Measurements from ENCODE around the gene CTDSPL.

DNA sequence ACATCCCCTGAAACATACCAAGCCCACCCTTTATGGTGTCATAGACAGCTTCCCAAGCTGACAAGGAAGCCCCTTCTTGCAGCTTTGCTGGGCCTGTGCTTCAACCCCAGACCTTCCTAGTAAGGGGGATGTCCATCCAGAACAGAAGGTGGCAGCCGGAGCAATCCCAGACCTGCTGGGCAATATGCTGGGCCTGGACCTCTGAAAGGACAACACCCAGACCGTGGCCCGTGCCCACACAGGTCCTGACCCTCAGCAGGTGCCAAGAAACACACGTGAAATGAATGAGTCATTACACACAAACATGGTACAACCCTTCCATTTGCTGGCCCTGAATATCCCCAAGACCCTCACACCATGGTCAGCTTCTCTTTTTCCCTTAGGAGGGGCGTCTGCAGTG lies 109.1 kb downstream of the CTDSPL start:
- TF ChIP-seq YY1 (IDR thresholded peaks at IDR 0.05; ENCODE audit: low read depth, low read length) (no peak), ZNF274 (IDR thresholded peaks at IDR 0.05; ENCODE audit: insufficient read depth, insufficient read length) (no peak), ATF7 (IDR thresholded peaks at IDR 0.05; ENCODE audit: low read depth) (no peak), POLR2A (IDR thresholded peaks at IDR 0.05; ENCODE audit: low read depth, low read length) (no peak), SUZ12 (IDR thresholded peaks at IDR 0.05; ENCODE audit: unreplicated experiment) (no peak), CEBPB (IDR thresholded peaks at IDR 0.05; ENCODE audit: borderline replicate concordance in 1 of 2, low read depth in 2 of 2, low read length in 2 of 2) (no peak)

Data from GM12878 (cell line).